AG20443 (cell line): ENCODE measurements around the gene CAMSAP1.
"Not testable (repeated sequence)": the region's sequence is repeated elsewhere in the genome, so short reads cannot be mapped to it uniquely, and the experiment has no call there.

ENCODE experiments used
- DNase-seq: peaks from one replicate; pipeline ENCODE4 v3.0.0; 2012; ENCODE audit warnings: low spot score, mixed read lengths

The CAMSAP1 gene

GRCh38 chr9:135898634-135899407 lies 8.5 kb downstream of the CAMSAP1 start:
- peak; percentile 52 for DNase-seq

- no peak for DNase-seq
Observed at GRCh38 chr9:135896626-135897025, 10.7 kb downstream of the CAMSAP1 start.

- no peak for DNase-seq
Observed at GRCh38 chr9:135896205-135896604, 11.1 kb downstream of the CAMSAP1 start.

GRCh38 chr9:135895202-135895848 lies 12.0 kb downstream of the CAMSAP1 start:
- no peak for DNase-seq

GRCh38 chr9:135893104-135893503 lies 14.2 kb downstream of the CAMSAP1 start:
- DNase-seq: no peak

GRCh38 chr9:135892327-135892726 lies 15.0 kb downstream of the CAMSAP1 start:
- DNase-seq: not testable (repeated sequence)

GRCh38 chr9:135891027-135891631 lies 16.2 kb downstream of the CAMSAP1 start:
- no peak for DNase-seq

- no peak for DNase-seq
Observed at GRCh38 chr9:135890190-135891026, 16.9 kb downstream of the CAMSAP1 start.

- no peak for DNase-seq
Observed at GRCh38 chr9:135889564-135890189, 17.7 kb downstream of the CAMSAP1 start.

- no peak for DNase-seq
Observed at GRCh38 chr9:135888766-135889394, 18.5 kb downstream of the CAMSAP1 start.

- DNase-seq: no peak
Observed at GRCh38 chr9:135888126-135888765, 19.1 kb downstream of the CAMSAP1 start.

- no peak for DNase-seq
Observed at GRCh38 chr9:135887585-135888050, 19.7 kb downstream of the CAMSAP1 start.

- DNase-seq: no peak
Observed at GRCh38 chr9:135887021-135887507, 20.3 kb downstream of the CAMSAP1 start.

- no peak for DNase-seq
Observed at GRCh38 chr9:135886147-135886981, 21.0 kb downstream of the CAMSAP1 start.

GRCh38 chr9:135885100-135885853 lies 22.1 kb downstream of the CAMSAP1 start:
- DNase-seq: peak; percentile 47

- DNase-seq: no peak
Observed at GRCh38 chr9:135884328-135885035, 22.9 kb downstream of the CAMSAP1 start.

- no peak for DNase-seq
Observed at GRCh38 chr9:135883410-135884089, 23.8 kb downstream of the CAMSAP1 start.

- no peak for DNase-seq
Observed at GRCh38 chr9:135882011-135882410, 25.3 kb downstream of the CAMSAP1 start.
